ENCODE data around the gene METTL24. TPM values are rescaled to one million over a fixed set of nuclear protein-coding genes. Genes with fewer than 3 reads are reported as not detected.
A peak's percentile ranks its signal among the peaks of the same experiment; 100 is the strongest.

METTL24 gene
- not detected in 2 replicates for total RNA-seq (2012; rRNA removed)

DNA sequence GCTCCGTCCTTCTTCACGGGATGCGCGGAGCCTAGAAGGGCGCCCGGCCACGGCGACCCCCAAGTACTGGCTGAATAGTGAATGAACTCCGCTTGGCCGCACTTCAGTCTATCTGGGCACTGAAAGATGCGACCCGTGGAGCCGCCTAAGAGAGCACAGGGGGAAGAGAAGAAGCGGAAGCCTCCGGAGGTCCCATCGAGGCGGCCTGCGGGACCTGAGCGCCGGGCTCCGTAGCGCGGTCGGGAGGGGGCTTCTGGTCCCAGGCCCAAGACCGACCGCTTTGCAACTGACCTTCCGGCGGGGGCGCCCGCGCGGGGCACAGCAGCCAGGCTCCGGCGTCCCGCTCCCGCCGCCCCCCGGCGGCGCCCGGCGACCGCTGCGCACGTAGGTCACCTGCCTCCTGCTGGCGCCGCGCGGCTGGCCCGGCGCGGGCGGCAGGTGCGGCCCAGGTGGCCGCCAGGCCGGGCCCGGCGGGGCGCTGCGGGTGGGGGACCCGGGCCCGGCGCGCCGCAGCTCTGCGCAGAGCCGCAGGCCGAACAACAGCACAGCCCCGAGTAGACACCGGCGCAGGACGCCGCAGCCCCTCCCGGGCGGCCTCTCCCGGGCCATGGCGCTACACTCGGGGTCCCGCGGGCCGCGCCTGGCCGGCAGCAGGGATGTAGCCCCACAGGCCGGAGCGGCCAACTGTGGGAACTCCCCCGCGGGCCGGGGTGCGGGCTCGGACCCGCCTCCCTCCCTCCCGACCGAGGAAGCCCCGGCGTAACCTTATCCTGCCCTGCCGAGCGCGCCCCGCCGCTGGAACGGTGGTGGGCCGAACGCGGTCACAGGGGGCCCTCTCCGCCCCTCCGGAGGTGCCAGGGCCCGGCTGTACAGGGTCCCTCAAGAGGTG, at the start of gene METTL24:
TSS of gene METTL24 (minus strand) at position 686 of the 889 bp plus-strand sequence. CDS start at position 609, 77 bp downstream.
- Histone ChIP-seq H3K36me3 (ENCODE audit: insufficient read depth, low read length) (no peaks in the 10 kb centered on the region), H3K4me2 (ENCODE audit: low read length) (peak within 1 kb of the TSS; percentile 90), H3K27me3 (ENCODE audit: control insufficient read depth, insufficient read depth, low read length) (peaks cover 78% of the 10 kb centered on the region), H3K4me1 (ENCODE audit: control insufficient read depth, insufficient read depth, low read length) (peaks cover 5% of the 10 kb centered on the region), H3K4me3 (ENCODE audit: low read length) (peak within 1 kb of the TSS; percentile 62), H3K9me3 (replicated peaks; ENCODE audit: low read length) (no peaks in the 10 kb centered on the region), H3K9ac (ENCODE audit: low read depth, low read length) (no peak within 1 kb of the TSS)

- Histone ChIP-seq H3K4me1 (ENCODE audit: control insufficient read depth, insufficient read depth, low read length) (peaks cover 8% of the 10 kb centered on the region), H3K4me3 (ENCODE audit: low read length) (no peak overlapping the region), H3K4me2 (ENCODE audit: low read length) (no peak overlapping the region), H3K27me3 (ENCODE audit: control insufficient read depth, insufficient read depth, low read length) (no peaks in the 10 kb centered on the region), H3K9me3 (replicated peaks; ENCODE audit: low read length) (no peaks in the 10 kb centered on the region), H3K9ac (ENCODE audit: low read depth, low read length) (no peak overlapping the region), H3K36me3 (ENCODE audit: insufficient read depth, low read length) (no peaks in the 10 kb centered on the region)
These were observed 46.5 kb upstream of the METTL24 start for GRCh38 chr6:110404607-110405006.

- Histone ChIP-seq H3K4me1 (ENCODE audit: control insufficient read depth, insufficient read depth, low read length) (peaks cover 20% of the 10 kb centered on the region), H3K9ac (ENCODE audit: low read depth, low read length) (no peak overlapping the region), H3K9me3 (replicated peaks; ENCODE audit: low read length) (no peaks in the 10 kb centered on the region), H3K4me2 (ENCODE audit: low read length) (no peak overlapping the region), H3K36me3 (ENCODE audit: insufficient read depth, low read length) (no peaks in the 10 kb centered on the region), H3K4me3 (ENCODE audit: low read length) (no peak overlapping the region), H3K27me3 (ENCODE audit: control insufficient read depth, insufficient read depth, low read length) (no peaks in the 10 kb centered on the region)
These were observed 43.5 kb upstream of the METTL24 start for GRCh38 chr6:110401585-110402176.

GRCh38 chr6:110400208-110400607, 42.1 kb upstream of the METTL24 start:
- H3K9ac ChIP-seq (ENCODE audit: low read depth, low read length) = no peak overlapping the region
- no peaks in the 10 kb centered on the region for H3K36me3 ChIP-seq (ENCODE audit: insufficient read depth, low read length)
- H3K27me3 ChIP-seq (ENCODE audit: control insufficient read depth, insufficient read depth, low read length) = no peaks in the 10 kb centered on the region
- no peaks in the 10 kb centered on the region for H3K9me3 ChIP-seq (replicated peaks; ENCODE audit: low read length)
- peak overlapping the region; percentile 59 for H3K4me2 ChIP-seq (ENCODE audit: low read length)
- no peak overlapping the region for H3K4me3 ChIP-seq (ENCODE audit: low read length)
- H3K4me1 ChIP-seq (ENCODE audit: control insufficient read depth, insufficient read depth, low read length) = peaks cover 20% of the 10 kb centered on the region

- Histone ChIP-seq H3K27me3 (ENCODE audit: control insufficient read depth, insufficient read depth, low read length) (no peaks in the 10 kb centered on the region), H3K4me2 (ENCODE audit: low read length) (peak overlapping the region; percentile 68), H3K36me3 (ENCODE audit: insufficient read depth, low read length) (no peaks in the 10 kb centered on the region), H3K4me3 (ENCODE audit: low read length) (no peak overlapping the region), H3K9ac (ENCODE audit: low read depth, low read length) (no peak overlapping the region), H3K4me1 (ENCODE audit: control insufficient read depth, insufficient read depth, low read length) (peaks cover 20% of the 10 kb centered on the region), H3K9me3 (replicated peaks; ENCODE audit: low read length) (no peaks in the 10 kb centered on the region)
These were observed 41.3 kb upstream of the METTL24 start for GRCh38 chr6:110399219-110400071.

- H3K36me3 ChIP-seq (ENCODE audit: insufficient read depth, low read length) = no peaks in the 10 kb centered on the region
- no peaks in the 10 kb centered on the region for H3K9me3 ChIP-seq (replicated peaks; ENCODE audit: low read length)
- peak overlapping the region; percentile 68 for H3K4me2 ChIP-seq (ENCODE audit: low read length)
- peaks cover 20% of the 10 kb centered on the region for H3K4me1 ChIP-seq (ENCODE audit: control insufficient read depth, insufficient read depth, low read length)
- H3K27me3 ChIP-seq (ENCODE audit: control insufficient read depth, insufficient read depth, low read length) = no peaks in the 10 kb centered on the region
- no peak overlapping the region for H3K4me3 ChIP-seq (ENCODE audit: low read length)
- no peak overlapping the region for H3K9ac ChIP-seq (ENCODE audit: low read depth, low read length)
These were observed 40.6 kb upstream of the METTL24 start for GRCh38 chr6:110398778-110399177.

DNA sequence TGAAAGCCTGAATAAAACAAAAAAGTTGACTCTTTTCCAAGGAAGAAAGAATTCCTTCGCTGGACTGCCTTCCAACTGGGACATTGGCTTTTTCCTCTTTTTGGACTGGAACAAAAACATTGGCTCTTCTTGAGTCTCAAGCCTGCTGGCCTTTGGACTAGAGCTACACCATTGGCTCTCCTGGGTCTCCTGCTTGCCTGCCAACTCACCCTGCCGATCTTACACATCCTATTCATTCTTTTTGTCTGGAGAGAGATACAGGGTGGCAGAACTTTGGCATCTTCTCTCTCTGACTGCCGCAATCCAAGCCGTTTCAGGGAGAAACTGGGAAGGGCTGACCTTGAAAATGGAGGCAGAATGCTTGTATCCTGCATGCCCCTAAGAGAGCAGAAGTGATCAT, 37.1 kb upstream of the METTL24 start:
- Histone ChIP-seq H3K36me3 (ENCODE audit: insufficient read depth, low read length) (no peaks in the 10 kb centered on the region), H3K4me2 (ENCODE audit: low read length) (no peak overlapping the region), H3K4me1 (ENCODE audit: control insufficient read depth, insufficient read depth, low read length) (peaks cover 18% of the 10 kb centered on the region), H3K9ac (ENCODE audit: low read depth, low read length) (no peak overlapping the region), H3K4me3 (ENCODE audit: low read length) (no peak overlapping the region), H3K9me3 (replicated peaks; ENCODE audit: low read length) (no peaks in the 10 kb centered on the region), H3K27me3 (ENCODE audit: control insufficient read depth, insufficient read depth, low read length) (no peaks in the 10 kb centered on the region)

DNA sequence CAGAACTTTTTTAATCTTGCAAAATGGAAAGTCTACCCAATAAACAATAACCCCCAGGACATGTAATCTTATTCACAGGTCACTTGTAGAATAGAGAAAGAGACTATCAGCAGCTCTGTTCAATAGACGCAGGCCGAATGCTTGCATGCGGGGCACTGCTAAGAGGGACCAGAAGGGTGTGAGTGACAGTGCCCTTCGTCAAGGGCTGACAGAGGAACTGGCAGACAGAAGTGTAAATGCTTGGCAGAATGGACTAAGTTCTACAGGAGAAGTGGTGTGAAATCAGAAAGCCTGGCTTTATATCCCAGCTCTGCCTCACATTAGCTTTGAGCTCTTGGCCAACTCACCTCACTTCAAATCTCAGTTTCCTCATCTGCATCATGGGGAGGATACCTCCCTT, 36.3 kb upstream of the METTL24 start:
- Histone ChIP-seq H3K36me3 (ENCODE audit: insufficient read depth, low read length) (no peaks in the 10 kb centered on the region), H3K9ac (ENCODE audit: low read depth, low read length) (no peak overlapping the region), H3K4me3 (ENCODE audit: low read length) (no peak overlapping the region), H3K27me3 (ENCODE audit: control insufficient read depth, insufficient read depth, low read length) (no peaks in the 10 kb centered on the region), H3K4me1 (ENCODE audit: control insufficient read depth, insufficient read depth, low read length) (peaks cover 10% of the 10 kb centered on the region), H3K9me3 (replicated peaks; ENCODE audit: low read length) (no peaks in the 10 kb centered on the region), H3K4me2 (ENCODE audit: low read length) (no peak overlapping the region)

DNA sequence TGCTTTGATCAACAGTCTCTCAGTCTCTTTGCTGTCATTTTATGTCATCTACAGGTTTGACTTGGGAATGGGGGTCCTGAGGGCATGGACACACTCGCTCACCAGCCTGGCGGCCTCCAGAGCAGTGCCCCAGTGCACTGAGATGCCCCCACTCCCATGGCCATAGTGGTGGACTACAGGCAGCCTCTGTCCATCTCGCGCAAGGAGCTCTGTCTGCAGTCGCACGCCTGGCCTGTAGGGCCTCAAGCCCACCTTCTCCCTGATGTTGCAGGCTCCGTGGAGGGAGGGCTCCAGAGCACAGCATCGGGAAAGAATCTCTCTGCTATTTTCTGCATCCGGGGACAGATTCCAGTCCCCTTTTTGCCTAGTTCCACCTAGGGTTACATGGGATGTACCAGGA, 34.6 kb upstream of the METTL24 start:
- no peak overlapping the region for H3K9ac ChIP-seq (ENCODE audit: low read depth, low read length)

GRCh38 chr6:110390404-110390803, 32.3 kb upstream of the METTL24 start:
- Histone ChIP-seq H3K9me3 (replicated peaks; ENCODE audit: low read length) (no peaks in the 10 kb centered on the region), H3K27me3 (ENCODE audit: control insufficient read depth, insufficient read depth, low read length) (peaks cover 7% of the 10 kb centered on the region), H3K4me3 (ENCODE audit: low read length) (no peak overlapping the region), H3K9ac (ENCODE audit: low read depth, low read length) (no peak overlapping the region), H3K4me2 (ENCODE audit: low read length) (no peak overlapping the region), H3K36me3 (ENCODE audit: insufficient read depth, low read length) (no peaks in the 10 kb centered on the region), H3K4me1 (ENCODE audit: control insufficient read depth, insufficient read depth, low read length) (no peaks in the 10 kb centered on the region)

More for the DNA sequence above, 34.6 kb upstream of the METTL24 start:
- no peaks in the 10 kb centered on the region for H3K9me3 ChIP-seq (replicated peaks; ENCODE audit: low read length)
- H3K4me1 ChIP-seq (ENCODE audit: control insufficient read depth, insufficient read depth, low read length) = no peaks in the 10 kb centered on the region
- no peaks in the 10 kb centered on the region for H3K27me3 ChIP-seq (ENCODE audit: control insufficient read depth, insufficient read depth, low read length)
- H3K4me2 ChIP-seq (ENCODE audit: low read length) = no peak overlapping the region
- H3K36me3 ChIP-seq (ENCODE audit: insufficient read depth, low read length) = no peaks in the 10 kb centered on the region
- H3K4me3 ChIP-seq (ENCODE audit: low read length) = no peak overlapping the region

- Histone ChIP-seq H3K4me1 (ENCODE audit: control insufficient read depth, insufficient read depth, low read length) (no peaks in the 10 kb centered on the region), H3K36me3 (ENCODE audit: insufficient read depth, low read length) (no peaks in the 10 kb centered on the region), H3K27me3 (ENCODE audit: control insufficient read depth, insufficient read depth, low read length) (peaks cover 7% of the 10 kb centered on the region)
These were observed 31.7 kb upstream of the METTL24 start for GRCh38 chr6:110389689-110390382.

More at GRCh38 chr6:110389689-110390382, 31.7 kb upstream of the METTL24 start:
- H3K9ac ChIP-seq (ENCODE audit: low read depth, low read length) = no peak overlapping the region
- H3K4me3 ChIP-seq (ENCODE audit: low read length) = no peak overlapping the region
- no peaks in the 10 kb centered on the region for H3K9me3 ChIP-seq (replicated peaks; ENCODE audit: low read length)
- H3K4me2 ChIP-seq (ENCODE audit: low read length) = no peak overlapping the region
